K562 (cell line): ENCODE data around the gene APLF.

Experiments used
- SRF ChIP-seq, 2 experiments: fragments of 250-450, 450-650 bp in 1 of 2; sonication (Bioruptor Pico) in 1 of 2; sonication (generic) in 1 of 2; formaldehyde crosslinking; IDR thresholded peaks; 2 replicates each; pipeline versions ENCODE4 v1.5.0 to v1.5.1; 2020 to 2022; ENCODE audit warnings: mild to moderate bottlenecking in 1 of 2, missing genetic modification reagents in 1 of 2
- ZBTB8A ChIP-seq: fragments of 450-650 bp; IDR thresholded peaks from 2 replicates; pipeline ENCODE4 v1.6.1; 2018; ENCODE audit warnings: mild to moderate bottlenecking, moderate library complexity; ENCODE audit not compliant: partially characterized antibody

GRCh38 chr2:68521037-68521436 is 53.7 kb downstream of the APLF start:
- TF ChIP-seq ZBTB8A (no peak), SRF (CRISPR knock-in tag; IDR thresholded peaks at IDR 0.05) (no peak)
